IMR-90 (cell line): ENCODE data around the gene SEMA4B. TPM values are rescaled to one million over a fixed set of nuclear protein-coding genes. Genes with fewer than 3 reads are reported as not detected.
A peak's percentile ranks its signal among the peaks of the same experiment; 100 is the strongest.

Experiments used
- ATAC-seq: fragments of 200-7000 bp; cut with Tn5 transposase; 2 replicates; pipeline ENCODE4 v1.9.1; 2020; ENCODE audit warnings: low read depth, mild to moderate bottlenecking, moderate library complexity
- BruUV-seq: library from RNA; stranded (reverse); fragments of 400-500 nt; replicated peaks from 2 replicates; lab custom pipeline; 2021; lab: Mats Ljungman, UMichigan
- CTCF ChIA-PET: fragments of 300-600 bp; formaldehyde crosslinking; extraction: SDS; loops from one replicate; lab custom pipeline; 2021; ENCODE audit warnings: antibody characterized with exemption; lab: Yijun Ruan, JAX
- POLR2A ChIA-PET: fragments of 300-600 bp; sonication (Branson Sonifier 250); formaldehyde crosslinking; loops from one replicate; lab custom pipeline; 2022; ENCODE audit warnings: antibody characterized with exemption; ENCODE audit not compliant: unreplicated experiment; lab: Charles Lee
- DNase-seq: peaks from one replicate; pipeline ENCODE4 v3.0.0; 2013
- H2AFZ ChIP-seq: replicated peaks from 2 replicates; pipeline ENCODE3; 2013; ENCODE audit warnings: low read length, mild to moderate bottlenecking; ENCODE audit not compliant: poor library complexity
- H2AK5ac ChIP-seq: 2 replicates; pipeline ENCODE4 v1.6.1; 2013; ENCODE audit warnings: low read depth, low read length, inconsistent platforms
- H2AK9ac ChIP-seq: replicated peaks from 2 replicates; pipeline ENCODE3; 2013; ENCODE audit warnings: mild to moderate bottlenecking, low read depth, low read length, moderate library complexity; ENCODE audit not compliant: poor library complexity
- H2BK120ac ChIP-seq: 2 replicates; pipeline ENCODE4 v1.6.1; 2013; ENCODE audit warnings: low read depth, low read length, inconsistent platforms
- H2BK15ac ChIP-seq: 3 replicates; pipeline ENCODE4 v1.6.1; 2013; ENCODE audit warnings: low read depth, low read length, inconsistent platforms
- H2BK20ac ChIP-seq: 2 replicates; pipeline ENCODE4 v1.6.1; 2013; ENCODE audit warnings: low read depth, mild to moderate bottlenecking, inconsistent platforms, low read length, moderate library complexity
- H2BK5ac ChIP-seq: 2 replicates; pipeline ENCODE4 v1.6.1; 2013; ENCODE audit warnings: mild to moderate bottlenecking, low read depth, low read length, inconsistent platforms; ENCODE audit not compliant: poor library complexity, severe bottlenecking
- H3K14ac ChIP-seq: replicated peaks from 2 replicates; pipeline ENCODE4 v1.6.1; 2013; ENCODE audit warnings: low read depth, low read length, inconsistent platforms
- H3K18ac ChIP-seq: 2 replicates; pipeline ENCODE4 v1.6.1; 2013; ENCODE audit warnings: low read depth, low read length, control low read depth
- H3K23ac ChIP-seq: 2 replicates; pipeline ENCODE4 v1.6.1; 2013; ENCODE audit warnings: low read depth, low read length, inconsistent platforms
- H3K27ac ChIP-seq: 2 replicates; pipeline ENCODE4 v1.5.1; 2013; ENCODE audit warnings: mild to moderate bottlenecking, control low read depth, low read length; ENCODE audit not compliant: insufficient read depth
- H3K27me3 ChIP-seq: 2 replicates; pipeline ENCODE4 v1.6.1; 2013; ENCODE audit warnings: low read length; ENCODE audit not compliant: control insufficient read depth, insufficient read depth
- H3K36me3 ChIP-seq: 2 replicates; pipeline ENCODE4 v1.6.1; 2013; ENCODE audit warnings: low read length, mixed read lengths; ENCODE audit not compliant: control insufficient read depth, insufficient read depth
- H3K4ac ChIP-seq: 2 replicates; pipeline ENCODE4 v1.6.1; 2013; ENCODE audit warnings: low read depth, low read length, inconsistent platforms
- H3K4me1 ChIP-seq: 2 replicates; pipeline ENCODE4 v1.6.1; 2013; ENCODE audit warnings: low read length, mixed read lengths; ENCODE audit not compliant: control insufficient read depth, insufficient read depth
- H3K4me2 ChIP-seq: 2 replicates; pipeline ENCODE4 v1.6.1; 2013; ENCODE audit warnings: low read depth, mild to moderate bottlenecking, control low read depth, low read length, moderate library complexity
- H3K4me3 ChIP-seq: 2 replicates; pipeline ENCODE4 v1.5.1; 2013; ENCODE audit warnings: low read depth, mild to moderate bottlenecking, control low read depth, low read length, moderate library complexity; ENCODE audit not compliant: insufficient read depth
- H3K56ac ChIP-seq: 2 replicates; pipeline ENCODE4 v1.6.1; 2013; ENCODE audit warnings: low read length, inconsistent platforms; ENCODE audit not compliant: insufficient read depth; ENCODE audit errors: extremely low read depth
- H3K79me1 ChIP-seq, 2 experiments: 2 replicates each; pipeline ENCODE4 v1.6.1; 2013; ENCODE audit warnings: low read length in 2 of 2, inconsistent platforms in 1 of 2, low read depth in 1 of 2
- H3K9ac ChIP-seq: 2 replicates; pipeline ENCODE4 v1.6.1; 2013; ENCODE audit warnings: low read depth, low read length, control low read depth
- H3K9me1 ChIP-seq: 2 replicates; pipeline ENCODE4 v1.6.1; 2013; ENCODE audit warnings: low read length, inconsistent platforms; ENCODE audit not compliant: insufficient read depth
- H3K9me3 ChIP-seq: 2 replicates; pipeline ENCODE4 v1.6.1; 2013; ENCODE audit warnings: low read length; ENCODE audit not compliant: control insufficient read depth, insufficient read depth
- H4K20me1 ChIP-seq: 2 replicates; pipeline ENCODE4 v1.6.1; 2013; ENCODE audit warnings: low read length, inconsistent platforms; ENCODE audit not compliant: insufficient read depth
- H4K5ac ChIP-seq: 2 replicates; pipeline ENCODE4 v1.6.1; 2013; ENCODE audit warnings: mild to moderate bottlenecking, low read depth, low read length, control low read depth
- H4K8ac ChIP-seq, 2 experiments: 2 replicates each; pipeline ENCODE4 v1.6.1; 2013; ENCODE audit warnings: low read depth in 2 of 2, low read length in 2 of 2, control low read depth in 1 of 2, inconsistent platforms in 1 of 2
- H4K91ac ChIP-seq: 2 replicates; pipeline ENCODE4 v1.6.1; 2013; ENCODE audit warnings: low read depth, low read length, inconsistent platforms; ENCODE audit not compliant: insufficient read depth
- ELK1 ChIP-seq: fragments of 150-350 bp; IDR thresholded peaks from 2 replicates; pipeline ENCODE4 v1.6.1; 2016; ENCODE audit warnings: low read depth, mild to moderate bottlenecking, low read length, moderate library complexity, borderline replicate concordance
- FOS ChIP-seq: fragments of 150-350 bp; IDR thresholded peaks from 2 replicates; pipeline ENCODE4 v1.6.1; 2016; ENCODE audit warnings: low read depth, low read length
- MAFK ChIP-seq: IDR thresholded peaks from 2 replicates; pipeline ENCODE4 v1.6.1; 2012; ENCODE audit warnings: low read depth, low read length, improper control_type of control experiment
- MAZ ChIP-seq: IDR thresholded peaks from 2 replicates; pipeline ENCODE4 v1.6.1; 2012; ENCODE audit warnings: low read depth, mild to moderate bottlenecking, low read length, improper control_type of control experiment, moderate library complexity, borderline replicate concordance
- NFE2L2 ChIP-seq: fragments of 150-350 bp; IDR thresholded peaks from 2 replicates; pipeline ENCODE4 v1.6.1; 2016; ENCODE audit warnings: low read depth, mild to moderate bottlenecking, low read length
- RCOR1 ChIP-seq: IDR thresholded peaks from 2 replicates; pipeline ENCODE4 v1.6.1; 2012; ENCODE audit warnings: mild to moderate bottlenecking, low read length, improper control_type of control experiment; ENCODE audit not compliant: insufficient replicate concordance
- RFX5 ChIP-seq: IDR thresholded peaks from 2 replicates; pipeline ENCODE4 v1.8.0; 2012; ENCODE audit warnings: low read depth, mild to moderate bottlenecking, low read length, moderate library complexity
- SMC3 ChIP-seq: fragments of 150-350 bp; IDR thresholded peaks from 2 replicates; pipeline ENCODE4 v1.6.1; 2016; ENCODE audit warnings: low read depth, mild to moderate bottlenecking, antibody characterized with exemption, low read length, moderate library complexity
- WGBS, 2 experiments: methylation state at CpG; one replicate each; pipeline versions ENCODE4 v1.1.5 to v1.1.7; 2013; ENCODE audit warnings: missing lambda C conversion rate in 2 of 2; ENCODE audit not compliant: insufficient read length in 1 of 2; ENCODE audit errors: extremely low coverage in 2 of 2; 5-methylcytosine and 5-hydroxymethylcytosine counted together
- dilution Hi-C: fragments of 300-500 bp; cut with HindIII; formaldehyde crosslinking; loops from one replicate; pipeline ENCODE4 v1.14.3; 2018; ENCODE audit warnings: low sequenced_read_pairs; ENCODE audit not compliant: unreplicated experiment
- in situ Hi-C: fragments of 300-500 bp; cut with MboI; formaldehyde crosslinking; loops from 3 replicates; pipeline ENCODE4 v1.14.3; 2019; ENCODE audit warnings: low sequenced_read_pairs, inconsistent platforms, mixed read lengths
- intact Hi-C: fragments of 100-400 bp; cut with micrococcal nuclease; formaldehyde crosslinking; loops from 2 replicates; pipeline ENCODE4 v1.10.0; 2022
- polyA plus RNA-seq, 3 experiments: library from polyadenylated mRNA; depleted of rRNA; stranded (reverse); fragments of >200 nt; gene quantifications; 2 replicates each; pipeline ENCODE4 v1.2.3, GENCODE V29; 2012; ENCODE audit warnings: low replicate concordance in 1 of 3
- total RNA-seq: library from RNA; depleted of rRNA; stranded (reverse); fragments of >200 nt; gene quantifications from 2 replicates; pipeline ENCODE4 v1.2.3, GENCODE V29; 2012
- TF ChIP-seq, protein P1 (sequence below): fragments of 150-350 bp; IDR thresholded peaks from 2 replicates; pipeline ENCODE4 v1.6.1; 2017; ENCODE audit warnings: mild to moderate bottlenecking, antibody characterized with exemption, low read length, low read depth

Gene SEMA4B
- total and polyA plus RNA-seq, 2 of the 4 experiments (the other 2 are of a cell fraction) = 5.0 to 22.5 TPM

DNA sequence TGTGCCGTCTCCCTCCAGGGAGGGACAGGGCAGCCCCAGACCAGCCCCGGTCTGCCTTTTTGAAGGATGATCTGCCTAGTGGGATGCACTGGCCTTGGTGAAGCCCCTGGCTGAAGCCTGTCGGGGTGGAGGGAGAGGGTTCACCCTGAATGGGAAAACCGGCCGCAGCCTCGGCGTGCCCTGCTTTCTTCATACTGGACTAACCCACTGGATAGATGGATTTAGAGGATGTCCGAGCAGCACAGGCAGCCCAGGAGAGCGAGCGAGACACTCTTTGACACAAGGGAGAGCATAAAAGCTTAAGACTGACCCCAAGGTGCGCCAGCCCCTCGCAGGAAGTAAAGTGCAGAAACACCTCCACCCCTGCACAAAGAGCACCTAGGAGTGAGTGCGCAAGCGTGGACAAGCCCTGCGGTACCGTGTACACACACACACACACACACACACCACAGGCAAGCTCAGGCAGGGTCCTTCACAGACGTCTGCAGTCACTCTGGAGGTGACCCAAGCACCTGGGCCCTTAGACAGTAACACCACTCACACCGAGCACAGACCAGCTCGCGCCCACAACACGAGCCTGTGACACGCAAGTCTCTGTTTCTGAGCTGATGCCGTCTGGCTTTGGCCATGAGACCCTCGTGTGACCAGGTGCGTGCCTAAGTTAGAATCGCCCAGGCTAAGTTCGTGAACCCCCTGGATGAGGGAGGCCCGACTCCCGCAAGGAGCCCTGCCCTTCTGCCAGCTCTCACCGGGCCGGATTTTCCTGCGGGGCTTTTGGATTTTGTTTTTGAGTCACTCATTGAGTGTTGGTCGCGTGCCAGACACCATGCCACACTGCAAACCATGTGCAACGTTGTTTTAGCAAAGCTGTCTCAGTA is 11.3 kb downstream of the SEMA4B start:
- Histone ChIP-seq H3K14ac (peak overlapping the region; percentile 36; the same call in 1 of the 2 replicates), H4K91ac (no peak overlapping the region), H2AK9ac (peak overlapping the region; percentile 75), H3K9ac (no peak overlapping the region), H3K23ac (no peak overlapping the region), H2BK5ac (peak overlapping the region; percentile 20), H2BK15ac (no peak overlapping the region), H3K36me3 (peaks cover 7% of the 10 kb centered on the region), H2AFZ (peak overlapping the region; percentile 82), H3K79me1 (peaks cover 17 to 42% of the 10 kb centered on the region in 2 experiments), H4K8ac (peak overlapping the region; percentile 35 to 85; a peak in 2 of 4 replicates), H3K18ac (no peak overlapping the region), H3K4ac (peak overlapping the region; percentile 39; the same call in 1 of the 2 replicates), H3K4me1 (peaks cover 6% of the 10 kb centered on the region), H2AK5ac (no peak overlapping the region; the same call in 1 of the 2 replicates), H4K20me1 (no peaks in the 10 kb centered on the region; the same call in 1 of the 2 replicates), H3K4me2 (no peak overlapping the region), H3K4me3 (no peak overlapping the region), H3K27ac (no peak overlapping the region), H3K56ac (no peak overlapping the region), H3K9me3 (no peaks in the 10 kb centered on the region), H4K5ac (no peak overlapping the region; the same call in 1 of the 2 replicates), H3K9me1 (peaks cover 5% of the 10 kb centered on the region), H2BK20ac (no peak overlapping the region), H2BK120ac (peak overlapping the region; percentile 34; the same call in 1 of the 2 replicates), H3K27me3 (no peaks in the 10 kb centered on the region)
- dilution Hi-C loops (no loop called here), in situ Hi-C loops (no loop called here), intact Hi-C loops (loop anchor here (2.0 kb wide), 1 partner anchor 106 kb away; no protein-coding TSS in a partner anchor)
- no TSS peak for BruUV-seq
- ChIA-PET POLR2A (interaction anchor here (0.5 kb wide), 1 partner anchor 12 kb away, joined by 12 read pairs; no protein-coding TSS in a partner anchor), CTCF (interaction anchor here (1.0 kb wide), 1 partner anchor 9 kb away, joined by 4 read pairs; no protein-coding TSS in a partner anchor)
- WGBS, 2 experiments = 93% methylated on average over 16 of the region's 35 CpGs; no CpG with 5 or more reads in 1 of the 2 experiments
- TF ChIP-seq RCOR1 (no peak), MAFK (no peak), NFE2L2 (no peak), SMC3 (no peak), ELK1 (no peak), FOS (no peak), RFX5 (no peak), MAZ (no peak)
- TF ChIP-seq, protein P1, sequence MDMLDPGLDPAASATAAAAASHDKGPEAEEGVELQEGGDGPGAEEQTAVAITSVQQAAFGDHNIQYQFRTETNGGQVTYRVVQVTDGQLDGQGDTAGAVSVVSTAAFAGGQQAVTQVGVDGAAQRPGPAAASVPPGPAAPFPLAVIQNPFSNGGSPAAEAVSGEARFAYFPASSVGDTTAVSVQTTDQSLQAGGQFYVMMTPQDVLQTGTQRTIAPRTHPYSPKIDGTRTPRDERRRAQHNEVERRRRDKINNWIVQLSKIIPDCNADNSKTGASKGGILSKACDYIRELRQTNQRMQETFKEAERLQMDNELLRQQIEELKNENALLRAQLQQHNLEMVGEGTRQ = no peak
- DNase-seq (no peak), ATAC-seq (no peak)
